Tibial nerve (tissue), 4 donors: ENCODE data around the gene GPX8. TPM values are rescaled to one million over a fixed set of nuclear protein-coding genes. Genes with fewer than 3 reads are reported as not detected.

Experiments used
- DNase-seq, 2 donors: peaks; one replicate each; pipeline ENCODE4 v3.0.0-alpha.2; 2019; ENCODE audit warnings: low spot score in 2 of 2
- H3K27ac ChIP-seq, 4 donors: fragments of 200-600 bp; sonication (generic) in 3 of 4; one replicate each; pipeline ENCODE4 v1.5.1; 2017 to 2019; ENCODE audit warnings: mild to moderate bottlenecking in 1 of 4
- H3K27me3 ChIP-seq, 2 donors: fragments of 200-600 bp; sonication (generic) in 1 of 2; one replicate each; pipeline versions ENCODE4 v1.5.1 to v1.6.0; 2017 to 2019
- H3K36me3 ChIP-seq, 3 donors: fragments of 200-600 bp; sonication (generic); one replicate each; pipeline ENCODE4 v1.5.1; 2018 to 2019
- H3K4me1 ChIP-seq, 4 donors: fragments of 200-600 bp; sonication (generic) in 3 of 4; one replicate each; pipeline ENCODE4 v1.5.1; 2017 to 2019
- H3K4me3 ChIP-seq, 4 donors: fragments of 200-600 bp; sonication (generic) in 3 of 4; one replicate each; pipeline ENCODE4 v1.5.1; 2017 to 2019; ENCODE audit warnings: mild to moderate bottlenecking in 1 of 4, moderate library complexity in 1 of 4
- H3K9me3 ChIP-seq, 4 donors: fragments of 200-600 bp; sonication (generic) in 3 of 4; one replicate each; pipeline ENCODE4 v1.5.1; 2017 to 2019
- CTCF ChIP-seq, 5 experiments: fragments of 200-600 bp in 3 of 5; fragments of 450-650 bp in 2 of 5; sonication (generic) in 3 of 5; IDR thresholded peaks; one replicate each; pipeline ENCODE4 v1.5.1; 2016 to 2019; ENCODE audit warnings: antibody characterized with exemption in 5 of 5, mild to moderate bottlenecking in 3 of 5, moderate library complexity in 2 of 5
- EP300 ChIP-seq, 2 donors: sonication (generic); formaldehyde crosslinking; IDR thresholded peaks; one replicate each; pipeline ENCODE4 v1.6.1; 2017; ENCODE audit warnings: antibody characterized with exemption in 2 of 2, mild to moderate bottlenecking in 1 of 2
- POLR2A ChIP-seq, 2 donors: fragments of 450-650 bp; IDR thresholded peaks; one replicate each; pipeline ENCODE4 v1.6.1; 2017; ENCODE audit warnings: antibody characterized with exemption in 2 of 2, mild to moderate bottlenecking in 2 of 2, moderate library complexity in 2 of 2
- WGBS, 2 donors: methylation state at CpG; one replicate each; pipeline ENCODE4 v1.1.5; 2018; 5-methylcytosine and 5-hydroxymethylcytosine counted together
- total RNA-seq, 4 donors: library from RNA; depleted of rRNA; stranded (reverse); fragments of >200 nt; gene quantifications; one replicate each; pipeline ENCODE4 v1.1.0, GENCODE V29; 2016

The GPX8 gene
- total RNA-seq, 4 donors from 2014 or later = 12.0 to 26.7 (median 19.5) TPM

DNA sequence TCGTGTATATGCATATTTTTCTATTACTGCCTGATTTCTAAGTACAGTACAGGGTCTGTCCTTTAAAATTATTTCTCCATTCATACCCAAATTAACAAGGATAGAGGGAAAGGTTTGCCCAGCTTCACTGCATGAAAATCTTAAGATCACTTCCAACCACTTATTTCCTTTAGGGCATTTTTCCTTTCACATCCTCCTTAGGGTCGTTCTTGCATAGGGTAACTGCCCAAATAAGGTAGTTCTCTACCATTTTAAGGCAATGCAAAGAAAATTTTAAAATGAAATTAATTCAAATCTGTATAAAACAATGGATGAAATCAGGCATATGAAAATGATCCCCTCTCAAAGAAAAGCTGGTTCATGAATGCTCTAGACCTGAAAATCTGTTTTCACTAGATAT, 17.1 kb downstream of the GPX8 start:
- Histone ChIP-seq H3K27me3 (peaks cover 0 to 59% of the 10 kb centered on the region in 2 donors), H3K4me1 (peaks cover 0 to 36% (median 17%) of the 10 kb centered on the region in 4 donors), H3K4me3 (no peak overlapping the region), H3K36me3 (no peaks in the 10 kb centered on the region), H3K27ac (no peak overlapping the region), H3K9me3 (no peaks in the 10 kb centered on the region)
- WGBS, 2 donors = 13 to 15% methylated on average over 2 of the region's 2 CpGs
- TF ChIP-seq CTCF (IDR thresholded peaks at IDR 0.05) (no peak), POLR2A (IDR thresholded peaks at IDR 0.05) (no peak), EP300 (IDR thresholded peaks at IDR 0.05) (no peak)
- no peak for DNase-seq

- WGBS, 2 donors = 55 to 72% methylated on average over 1 of the region's 1 CpG
Measured at GRCh38 chr5:55180016-55180415, 20.0 kb downstream of the GPX8 start.

DNA sequence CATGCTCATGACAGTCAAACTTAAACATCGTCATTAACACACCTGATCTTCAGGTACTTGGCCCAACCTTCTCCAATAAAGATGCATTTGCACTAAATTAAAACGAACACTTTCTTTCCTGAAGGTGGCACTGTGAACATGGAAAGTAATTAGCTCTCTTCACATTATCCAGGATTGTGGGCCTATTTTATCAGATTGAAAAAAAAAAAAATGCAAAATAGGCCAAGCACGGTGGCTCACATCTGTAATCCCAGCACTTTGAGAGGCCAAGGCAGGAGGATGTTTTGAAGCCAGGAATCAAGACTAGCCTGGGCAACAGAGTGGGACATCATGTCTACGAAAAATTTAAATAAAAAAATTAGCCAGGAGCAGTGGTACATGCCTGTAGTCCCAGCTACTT, 27.4 kb downstream of the GPX8 start:
- Histone ChIP-seq H3K27me3 (peaks cover 0 to 50% of the 10 kb centered on the region in 2 donors), H3K9me3 (peaks cover 0 to 8% (median 0%) of the 10 kb centered on the region in 4 donors), H3K4me1 (no peaks in the 10 kb centered on the region), H3K4me3 (no peak overlapping the region), H3K27ac (no peak overlapping the region), H3K36me3 (no peaks in the 10 kb centered on the region)
- TF ChIP-seq CTCF (IDR thresholded peaks at IDR 0.05) (no peak), EP300 (IDR thresholded peaks at IDR 0.05) (no peak), POLR2A (IDR thresholded peaks at IDR 0.05) (no peak)
- no peak for DNase-seq
- 56 to 57% methylated on average over 4 of the region's 4 CpGs for WGBS, 2 donors

More at GRCh38 chr5:55180016-55180415, 20.0 kb downstream of the GPX8 start:
- Histone ChIP-seq H3K27ac (no peak overlapping the region), H3K4me1 (peaks cover 0 to 20% (median 9%) of the 10 kb centered on the region in 4 donors), H3K27me3 (peaks cover 0 to 48% of the 10 kb centered on the region in 2 donors), H3K36me3 (no peaks in the 10 kb centered on the region), H3K4me3 (no peak overlapping the region), H3K9me3 (peaks cover 0 to 8% (median 0%) of the 10 kb centered on the region in 4 donors)
- TF ChIP-seq POLR2A (IDR thresholded peaks at IDR 0.05) = no peak
- TF ChIP-seq CTCF (IDR thresholded peaks at IDR 0.05) = no peak
- TF ChIP-seq EP300 (IDR thresholded peaks at IDR 0.05) = no peak
- no peak for DNase-seq

GRCh38 chr5:55188656-55189540, 28.9 kb downstream of the GPX8 start:
- Histone ChIP-seq H3K9me3 (no peaks in the 10 kb centered on the region), H3K4me1 (no peaks in the 10 kb centered on the region), H3K4me3 (no peak overlapping the region), H3K27ac (no peak overlapping the region), H3K36me3 (no peaks in the 10 kb centered on the region), H3K27me3 (peaks cover 0 to 58% of the 10 kb centered on the region in 2 donors)
- WGBS, 2 donors = 59 to 66% methylated on average over 6 of the region's 6 CpGs
- no peak for DNase-seq
- no peak for TF ChIP-seq EP300 (IDR thresholded peaks at IDR 0.05)
- no peak for TF ChIP-seq CTCF (IDR thresholded peaks at IDR 0.05)

DNA sequence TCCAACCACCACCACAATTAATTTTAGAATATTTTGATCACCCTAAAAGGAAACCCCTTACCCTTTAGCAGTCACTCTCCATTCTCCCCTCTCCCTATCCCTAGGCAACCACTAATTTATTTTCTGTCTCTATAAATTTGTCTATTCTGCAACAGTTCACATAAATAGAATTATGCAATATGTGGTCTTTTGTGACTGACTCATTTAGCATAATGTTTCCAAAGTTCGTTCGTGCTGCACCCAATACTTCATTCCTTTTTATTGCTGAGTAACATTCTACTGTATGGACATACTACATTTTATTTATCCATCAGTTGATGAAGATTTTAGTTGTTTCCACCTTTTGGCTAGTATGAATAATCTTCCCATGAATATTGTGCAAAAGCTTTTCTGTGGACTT, 31.2 kb downstream of the GPX8 start:
- no peak for DNase-seq
- Histone ChIP-seq H3K4me3 (no peak overlapping the region), H3K27me3 (peaks cover 0 to 51% of the 10 kb centered on the region in 2 donors), H3K9me3 (no peaks in the 10 kb centered on the region), H3K27ac (no peak overlapping the region), H3K36me3 (no peaks in the 10 kb centered on the region), H3K4me1 (no peaks in the 10 kb centered on the region)
- TF ChIP-seq CTCF (IDR thresholded peaks at IDR 0.05) = no peak
- no peak for TF ChIP-seq POLR2A (IDR thresholded peaks at IDR 0.05)
- TF ChIP-seq EP300 (IDR thresholded peaks at IDR 0.05) = no peak
- WGBS, 2 donors = 67 to 69% methylated on average over 2 of the region's 2 CpGs
